SK-N-MC (cell line): ENCODE data around the gene BPIFB2.
"Not testable (repeated sequence)": the region's sequence is repeated elsewhere in the genome, so short reads cannot be mapped to it uniquely, and the experiment has no call there.

ENCODE experiments used
- DNase-seq: peaks from one replicate; pipeline ENCODE4 v3.0.0-alpha.2; 2011; ENCODE audit warnings: low read depth, low spot score
- H3K27ac ChIP-seq: fragments of 200-600 bp; sonication (generic); 2 replicates; pipeline ENCODE4 v1.5.1; 2016; ENCODE audit warnings: mixed run types
- H3K36me3 ChIP-seq: fragments of 200-600 bp; sonication (generic); 2 replicates; pipeline ENCODE4 v1.6.1; 2017; ENCODE audit warnings: antibody characterized with exemption, low read length, mixed read lengths; ENCODE audit not compliant: insufficient read depth
- H3K4me3 ChIP-seq: fragments of 200-600 bp; sonication (generic); 2 replicates; pipeline ENCODE4 v1.5.1; 2016
- H3K9ac ChIP-seq: fragments of 200-600 bp; sonication (generic); 2 replicates; pipeline ENCODE4 v1.8.0; 2017; ENCODE audit warnings: mixed run types, mixed read lengths; ENCODE audit not compliant: insufficient read length
- H3K9me3 ChIP-seq: fragments of 200-600 bp; sonication (generic); 2 replicates; pipeline ENCODE4 v1.6.1; 2017; ENCODE audit warnings: low read depth, mild to moderate bottlenecking, antibody characterized with exemption, low read length, moderate library complexity, mixed read lengths
- EZH2 ChIP-seq: fragments of 200-600 bp; sonication (generic); IDR thresholded peaks from one replicate; pipeline ENCODE4 v1.6.1; 2017; ENCODE audit warnings: antibody characterized with exemption
- FOXP2 ChIP-seq: optimal IDR thresholded peaks from 2 replicates; pipeline ENCODE3; 2011; ENCODE audit warnings: mild to moderate bottlenecking, moderate library complexity; ENCODE audit not compliant: insufficient read depth; ENCODE audit errors: extremely low read length, control extremely low read depth
- POLR2AphosphoS5 ChIP-seq: IDR thresholded peaks from 2 replicates; pipeline ENCODE4 v1.6.1; 2012; ENCODE audit warnings: mild to moderate bottlenecking, low read depth, low read length, borderline replicate concordance

The BPIFB2 gene

DNA sequence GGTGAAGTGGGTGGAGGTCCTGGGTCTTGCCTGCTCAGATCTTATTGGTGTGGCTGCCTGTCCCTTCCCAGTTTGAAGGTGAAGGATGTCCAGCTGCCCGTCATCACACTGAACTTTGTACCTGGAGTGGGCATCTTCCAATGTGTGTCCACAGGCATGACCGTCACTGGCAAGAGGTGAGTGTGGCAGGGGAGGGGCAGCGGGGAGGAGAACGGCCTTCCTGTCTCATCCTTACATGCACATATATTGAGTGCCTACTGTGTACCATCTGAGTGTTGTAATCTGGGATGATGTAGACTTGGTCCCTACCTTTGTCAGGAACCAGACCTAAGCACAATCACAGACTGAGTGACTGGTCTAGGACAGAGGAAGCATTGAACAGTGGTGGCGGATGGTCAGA lies 26.6 kb downstream of the BPIFB2 start:
- no peaks in the 10 kb centered on the region for H3K9me3 ChIP-seq
- no peak overlapping the region for H3K9ac ChIP-seq
- H3K27ac ChIP-seq, result no peak overlapping the region
- H3K4me3 ChIP-seq, result no peak overlapping the region
- no peaks in the 10 kb centered on the region for H3K36me3 ChIP-seq
- no peak for TF ChIP-seq POLR2AphosphoS5
- no peak for TF ChIP-seq EZH2
- TF ChIP-seq FOXP2, result no peak
- no peak for DNase-seq

DNA sequence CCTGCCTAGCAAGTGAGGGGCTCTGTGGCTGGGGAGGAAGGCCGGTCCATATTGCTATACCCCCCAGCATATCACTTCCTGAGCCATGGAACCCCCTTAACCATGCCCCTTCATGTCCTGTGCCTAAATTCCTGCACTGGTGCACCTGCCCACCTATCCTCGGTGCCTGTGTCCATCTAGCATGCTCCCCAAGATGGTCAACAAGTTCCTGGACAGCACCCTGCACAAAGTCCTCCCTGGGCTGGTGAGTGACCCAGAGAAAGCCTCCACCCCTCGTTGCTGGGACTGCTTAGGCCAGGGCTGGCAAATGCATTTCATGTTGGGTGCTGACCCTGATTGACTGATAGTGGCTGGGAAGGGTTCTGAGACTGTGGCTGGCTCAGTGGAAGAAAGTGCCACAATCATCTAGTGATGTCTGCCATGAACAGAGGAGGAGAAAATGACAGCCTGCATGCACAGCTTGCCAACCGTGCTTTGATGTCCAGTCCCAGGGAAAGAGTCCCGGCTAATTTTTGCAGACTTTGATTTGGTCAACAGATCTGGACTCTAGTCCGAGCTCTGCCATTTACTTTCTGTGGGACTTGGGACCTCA lies 27.5 kb downstream of the BPIFB2 start:
- H3K9me3 ChIP-seq, result no peaks in the 10 kb centered on the region
- DNase-seq, result no peak
- no peak overlapping the region for H3K9ac ChIP-seq
- no peaks in the 10 kb centered on the region for H3K36me3 ChIP-seq
- no peak overlapping the region for H3K4me3 ChIP-seq
- TF ChIP-seq EZH2 (no peak), FOXP2 (no peak), POLR2AphosphoS5 (no peak)
- H3K27ac ChIP-seq, result no peak overlapping the region

DNA sequence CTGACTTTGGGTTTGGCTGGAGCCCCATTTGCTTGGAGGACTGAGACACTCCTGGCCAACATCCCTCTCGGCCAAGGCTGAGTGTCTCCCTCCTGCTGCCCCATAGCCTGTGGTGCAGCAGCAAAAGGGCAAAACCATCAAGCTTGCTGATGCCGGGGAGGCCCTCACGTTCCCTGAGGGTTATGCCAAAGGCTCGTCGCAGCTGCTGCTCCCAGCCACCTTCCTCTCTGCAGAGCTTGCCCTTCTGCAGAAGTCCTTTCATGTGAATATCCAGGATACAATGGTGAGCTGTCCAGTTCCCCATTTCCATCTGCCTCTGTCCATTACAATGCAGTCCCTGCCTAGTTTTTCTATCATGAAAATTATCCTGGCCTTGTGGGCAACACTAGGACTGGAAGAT lies 30.0 kb downstream of the BPIFB2 start:
- H3K27ac ChIP-seq, result no peak overlapping the region
- DNase-seq, result no peak
- no peak for TF ChIP-seq POLR2AphosphoS5
- no peak for TF ChIP-seq FOXP2
- TF ChIP-seq EZH2, result no peak

DNA sequence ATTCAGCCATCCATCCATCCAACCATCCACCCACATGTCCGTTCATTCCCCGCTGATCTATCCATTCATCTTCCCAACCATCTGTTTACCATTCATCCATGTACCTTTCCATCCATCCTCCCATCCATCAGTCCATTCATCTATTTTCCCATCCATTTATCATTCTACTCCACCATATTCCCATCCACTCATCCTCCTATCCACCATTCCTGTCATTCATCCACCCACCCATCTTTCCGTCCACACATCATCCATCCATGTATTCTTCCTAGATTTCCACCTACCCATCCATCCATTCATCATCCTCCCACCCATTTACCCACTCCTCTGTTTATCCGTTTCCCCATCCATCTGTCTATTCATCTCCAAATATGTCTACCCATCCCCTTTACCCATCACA lies 30.7 kb downstream of the BPIFB2 start:
- no peak overlapping the region for H3K9ac ChIP-seq
- H3K4me3 ChIP-seq, result no peak overlapping the region
- no peak for DNase-seq
- H3K36me3 ChIP-seq, result no peaks in the 10 kb centered on the region
- H3K27ac ChIP-seq, result no peak overlapping the region
- no peaks in the 10 kb centered on the region for H3K9me3 ChIP-seq
- TF ChIP-seq POLR2AphosphoS5, result no peak
- TF ChIP-seq FOXP2, result no peak
- TF ChIP-seq EZH2, result no peak

More for the DNA sequence above, 30.0 kb downstream of the BPIFB2 start:
- no peaks in the 10 kb centered on the region for H3K9me3 ChIP-seq
- no peak overlapping the region for H3K9ac ChIP-seq
- H3K36me3 ChIP-seq, result no peaks in the 10 kb centered on the region
- no peak overlapping the region for H3K4me3 ChIP-seq

DNA sequence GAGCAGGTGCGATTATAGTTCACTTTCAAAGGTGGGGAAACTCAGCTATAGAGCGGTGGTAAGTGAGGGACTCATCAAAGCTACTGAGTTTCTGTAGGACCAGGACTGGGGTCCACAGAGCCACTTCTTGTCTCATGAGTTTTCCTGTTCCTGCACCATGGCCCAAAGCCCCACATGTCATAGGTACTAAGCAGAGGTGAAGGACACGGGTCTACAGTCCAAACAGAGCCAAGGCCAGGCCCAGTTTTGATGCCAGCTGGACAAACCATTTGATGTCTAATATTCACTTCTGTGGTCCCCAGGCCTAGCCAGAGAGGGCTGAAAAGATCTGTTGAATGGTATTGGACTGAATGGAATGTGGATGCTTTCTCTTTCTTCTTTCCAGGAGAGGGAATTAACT lies 34.9 kb downstream of the BPIFB2 start:
- Histone ChIP-seq H3K27ac (no peak overlapping the region), H3K9me3 (no peaks in the 10 kb centered on the region), H3K9ac (no peak overlapping the region), H3K4me3 (no peak overlapping the region), H3K36me3 (no peaks in the 10 kb centered on the region)
- no peak for DNase-seq
- TF ChIP-seq FOXP2, result no peak
- no peak for TF ChIP-seq POLR2AphosphoS5
- TF ChIP-seq EZH2, result no peak

DNA sequence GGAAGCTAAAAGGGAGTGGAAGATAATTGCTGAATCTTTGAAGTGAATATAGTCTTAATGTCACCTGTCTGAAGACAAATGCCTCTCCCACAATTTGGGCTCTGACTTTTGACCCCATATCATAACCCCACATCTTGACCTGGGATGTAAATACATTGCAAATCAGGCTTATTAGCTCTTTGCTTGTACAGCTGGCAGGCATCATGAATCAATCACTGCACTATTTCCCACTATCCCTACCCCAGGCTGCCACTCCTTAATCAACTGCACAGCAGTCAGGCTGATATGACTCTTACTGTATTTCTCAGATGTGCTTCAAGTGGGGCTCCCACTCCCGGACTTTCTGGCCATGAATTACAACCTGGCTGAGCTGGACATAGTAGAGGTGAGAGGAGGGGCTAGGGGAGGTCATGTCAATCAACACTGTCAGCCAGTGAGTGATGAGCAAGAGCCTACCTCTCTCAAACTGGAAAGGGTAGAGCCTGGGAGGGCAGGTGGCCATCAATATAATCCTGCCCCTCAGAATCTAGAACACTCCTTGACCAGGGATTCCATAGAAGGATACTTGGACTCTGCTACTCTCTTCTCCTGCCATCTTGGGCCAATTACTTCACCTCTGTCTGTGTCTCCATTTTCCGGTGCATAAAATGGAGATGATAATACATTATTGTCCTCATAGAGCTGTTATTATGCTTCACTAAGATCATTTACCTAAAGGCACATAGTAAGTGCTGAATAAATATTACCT lies 35.7 kb downstream of the BPIFB2 start:
- no peak for DNase-seq
- no peak overlapping the region for H3K27ac ChIP-seq
- H3K4me3 ChIP-seq, result no peak overlapping the region
- H3K36me3 ChIP-seq, result no peaks in the 10 kb centered on the region
- H3K9me3 ChIP-seq, result no peaks in the 10 kb centered on the region
- TF ChIP-seq FOXP2, result no peak
- TF ChIP-seq POLR2AphosphoS5, result no peak
- no peak for TF ChIP-seq EZH2
- no peak overlapping the region for H3K9ac ChIP-seq

DNA sequence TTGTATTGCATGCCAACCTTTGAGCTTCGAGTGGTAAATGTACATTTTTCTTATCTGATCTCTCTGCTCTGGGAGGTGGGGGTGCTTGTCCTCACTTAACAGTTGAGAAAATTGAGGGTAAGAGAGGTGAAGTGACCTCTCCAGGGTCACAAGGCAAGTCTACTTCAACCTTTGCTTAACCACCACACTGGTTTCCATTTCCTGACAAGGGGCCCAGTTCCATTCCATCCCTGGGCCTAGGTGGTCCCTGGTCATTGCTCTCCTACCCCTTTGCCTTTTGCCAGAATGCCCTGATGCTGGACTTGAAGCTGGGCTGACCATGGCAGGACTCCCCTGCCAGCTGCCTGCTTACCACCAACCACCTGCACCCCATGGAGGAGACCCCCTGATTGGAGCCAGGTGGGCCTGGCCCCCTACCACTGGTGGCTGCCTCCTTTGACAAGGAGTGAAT lies 36.3 kb downstream of the BPIFB2 start:
- H3K36me3 ChIP-seq, result no peaks in the 10 kb centered on the region
- TF ChIP-seq EZH2 (no peak), FOXP2 (no peak), POLR2AphosphoS5 (no peak)
- no peak overlapping the region for H3K27ac ChIP-seq
- H3K4me3 ChIP-seq, result no peak overlapping the region
- no peak for DNase-seq
- no peaks in the 10 kb centered on the region for H3K9me3 ChIP-seq
- no peak overlapping the region for H3K9ac ChIP-seq

DNA sequence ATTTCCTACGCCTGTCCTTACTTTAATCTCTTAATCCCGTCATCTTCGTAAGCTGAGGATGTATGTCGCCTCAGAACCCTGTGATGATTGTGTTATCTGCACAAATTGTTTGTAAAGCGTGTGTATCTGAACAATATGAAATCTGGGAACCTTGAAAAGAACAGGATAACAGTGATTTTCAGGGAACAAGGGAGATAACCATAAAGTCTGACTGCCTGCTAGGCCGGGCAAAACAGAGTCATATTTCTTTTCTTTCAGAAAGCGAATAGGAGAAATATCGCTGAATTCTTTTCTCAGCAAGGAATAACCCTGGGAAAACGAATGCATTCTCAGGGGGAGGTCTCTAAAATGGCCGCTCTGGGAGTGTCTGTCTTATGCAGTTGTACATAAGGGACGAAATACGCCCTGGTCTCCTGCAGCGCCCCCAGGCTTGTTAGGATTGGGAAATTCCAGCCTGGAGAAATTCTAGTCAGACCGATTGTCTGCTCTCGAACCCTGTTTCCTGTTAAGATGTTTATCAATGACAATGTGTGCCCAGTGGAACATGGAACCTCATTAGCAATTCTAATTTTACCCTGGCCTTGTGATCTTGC lies 37.7 kb downstream of the BPIFB2 start:
- not testable (repeated sequence) for H3K36me3 ChIP-seq, H3K4me3 ChIP-seq, H3K27ac ChIP-seq, DNase-seq, H3K9me3 ChIP-seq, H3K9ac ChIP-seq
